HG03095 (cell line): ENCODE measurements around the gene KCNE2.
"Not testable (repeated sequence)": the region's sequence is repeated elsewhere in the genome, so short reads cannot be mapped to it uniquely, and the experiment has no call there.

ENCODE experiments used
- ATAC-seq: cut with Tn5 transposase; IDR thresholded peaks from one replicate; pipeline ENCODE4 v1.9.1; 2021; ENCODE audit warnings: moderate library complexity; ENCODE audit not compliant: unreplicated experiment

Gene KCNE2

GRCh38 chr21:34406102-34406501 is 42.3 kb downstream of the KCNE2 start:
- not testable (repeated sequence) for ATAC-seq

- ATAC-seq, result not testable (repeated sequence)
Measured at GRCh38 chr21:34406676-34407075, 42.9 kb downstream of the KCNE2 start.

DNA sequence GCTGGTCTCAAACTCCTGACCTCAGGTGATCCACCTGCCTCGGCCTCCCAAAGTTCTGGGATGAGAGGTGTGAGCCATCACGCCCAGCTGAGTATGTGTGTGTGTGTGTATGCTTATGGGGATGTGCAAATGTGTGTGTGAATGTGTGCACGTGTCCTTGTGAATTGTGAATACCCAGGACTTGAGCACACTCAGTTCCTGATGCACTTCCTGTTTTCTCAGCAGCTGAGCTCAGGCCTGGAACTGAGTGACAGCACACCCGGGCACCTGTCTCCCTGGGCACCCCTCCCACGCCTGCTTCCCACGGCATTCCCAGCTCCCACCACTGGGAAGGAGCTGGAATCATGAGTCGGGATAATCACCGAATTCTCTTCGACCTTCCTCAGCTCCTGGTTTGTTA is 43.5 kb downstream of the KCNE2 start:
- ATAC-seq, result not testable (repeated sequence)

DNA sequence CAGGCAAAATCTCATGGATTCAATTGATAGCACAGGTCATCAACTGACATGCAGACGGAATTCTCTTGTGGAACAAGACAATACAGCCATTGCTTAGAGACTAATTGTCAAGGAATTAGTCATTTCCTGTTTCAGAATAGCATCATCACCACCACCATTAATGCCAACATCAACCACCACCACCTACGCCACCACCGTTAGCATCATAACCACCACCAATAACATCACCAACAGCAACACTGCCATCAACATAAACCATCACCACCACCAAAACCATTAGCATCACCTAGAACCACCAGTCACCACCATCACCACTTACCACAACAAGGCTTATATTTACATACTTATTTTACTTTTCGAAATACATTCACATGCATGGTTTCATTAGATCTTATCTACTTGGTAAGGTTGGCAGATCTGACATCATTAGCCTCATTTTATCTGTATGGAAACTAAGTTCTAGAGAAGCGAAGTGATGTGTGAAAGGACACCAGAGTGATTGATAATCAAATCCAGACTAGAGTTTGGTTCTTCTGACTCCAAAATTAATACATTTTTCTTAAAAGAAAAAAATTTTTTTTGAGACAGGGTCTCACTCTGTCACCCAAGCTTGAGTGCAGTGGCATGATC is 53.8 kb downstream of the KCNE2 start:
- not testable (repeated sequence) for ATAC-seq
